ENCODE results near the gene BRINP1.

Gene BRINP1, protein sequence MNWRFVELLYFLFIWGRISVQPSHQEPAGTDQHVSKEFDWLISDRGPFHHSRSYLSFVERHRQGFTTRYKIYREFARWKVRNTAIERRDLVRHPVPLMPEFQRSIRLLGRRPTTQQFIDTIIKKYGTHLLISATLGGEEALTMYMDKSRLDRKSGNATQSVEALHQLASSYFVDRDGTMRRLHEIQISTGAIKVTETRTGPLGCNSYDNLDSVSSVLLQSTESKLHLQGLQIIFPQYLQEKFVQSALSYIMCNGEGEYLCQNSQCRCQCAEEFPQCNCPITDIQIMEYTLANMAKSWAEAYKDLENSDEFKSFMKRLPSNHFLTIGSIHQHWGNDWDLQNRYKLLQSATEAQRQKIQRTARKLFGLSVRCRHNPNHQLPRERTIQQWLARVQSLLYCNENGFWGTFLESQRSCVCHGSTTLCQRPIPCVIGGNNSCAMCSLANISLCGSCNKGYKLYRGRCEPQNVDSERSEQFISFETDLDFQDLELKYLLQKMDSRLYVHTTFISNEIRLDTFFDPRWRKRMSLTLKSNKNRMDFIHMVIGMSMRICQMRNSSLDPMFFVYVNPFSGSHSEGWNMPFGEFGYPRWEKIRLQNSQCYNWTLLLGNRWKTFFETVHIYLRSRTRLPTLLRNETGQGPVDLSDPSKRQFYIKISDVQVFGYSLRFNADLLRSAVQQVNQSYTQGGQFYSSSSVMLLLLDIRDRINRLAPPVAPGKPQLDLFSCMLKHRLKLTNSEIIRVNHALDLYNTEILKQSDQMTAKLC

DNA sequence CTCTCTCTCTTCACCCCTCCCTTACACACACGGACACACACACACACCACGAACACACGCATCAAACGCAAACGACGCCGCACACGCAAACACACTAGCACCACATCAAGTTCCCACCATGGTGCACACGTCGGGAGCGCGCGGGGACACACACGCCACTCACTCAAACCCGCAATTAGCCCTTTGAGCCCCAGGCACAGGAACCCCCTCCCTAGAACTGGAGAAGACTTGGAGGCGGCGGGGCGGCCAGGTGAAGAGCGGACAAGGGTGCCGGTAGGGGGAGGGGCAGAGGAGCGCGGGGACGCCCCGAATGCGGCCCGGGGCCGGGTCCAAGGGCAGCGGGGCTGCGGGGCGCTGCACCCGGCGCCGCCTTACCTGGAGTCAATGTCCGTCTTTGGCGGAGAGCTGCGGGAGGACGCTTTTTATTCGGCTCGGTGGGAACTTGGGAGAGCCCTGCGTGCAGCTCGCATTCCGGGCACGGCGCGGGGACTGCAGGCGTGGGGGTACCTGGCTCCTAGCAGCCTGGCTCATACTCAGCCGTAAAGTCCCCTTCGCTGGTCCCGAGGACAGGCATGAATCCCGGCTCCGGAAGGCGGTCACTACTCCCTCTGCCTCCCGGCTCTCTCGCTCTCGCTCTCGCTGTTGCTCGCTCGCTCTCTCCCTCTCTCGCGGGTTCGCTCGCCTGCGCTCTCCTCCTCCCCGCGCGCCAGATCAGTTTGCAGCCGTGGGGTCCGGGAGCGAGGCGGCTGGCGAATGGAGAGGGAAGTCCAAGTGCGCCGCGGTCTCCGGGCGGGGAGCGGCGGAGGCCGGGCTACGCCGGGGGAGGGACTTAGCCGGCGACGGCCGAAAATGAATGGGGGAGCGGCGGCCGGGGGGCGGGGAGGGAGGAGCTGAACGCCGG, at the start of gene BRINP1:
Gene BRINP1 (minus strand): TSS at position 755 of the 901 bp plus-strand sequence. CDS start 56,080 bp downstream, outside the sequence.
- no peak for DNase-seq

DNA sequence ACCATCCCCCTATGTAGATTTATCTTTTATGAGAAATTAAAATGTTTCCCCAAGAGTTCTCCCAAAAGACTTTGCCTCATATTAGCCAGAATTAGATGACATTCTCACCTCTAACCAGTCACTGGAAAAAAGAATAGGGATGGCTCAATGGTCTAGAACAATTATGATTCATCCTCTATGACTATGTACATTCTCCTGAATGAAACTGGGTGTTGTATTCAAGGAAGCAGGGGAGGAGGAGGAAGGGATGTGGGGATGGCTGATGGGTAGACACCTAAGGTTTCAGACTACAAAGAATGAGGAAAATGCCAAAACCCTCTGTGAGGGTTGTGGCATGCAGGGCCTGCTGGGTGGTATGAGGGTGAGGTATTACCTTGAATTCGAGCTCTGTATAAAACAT, 49.5 kb upstream of the BRINP1 start:
- DNase-seq, result no peak

GRCh38 chr9:119416793-119417192, 47.6 kb upstream of the BRINP1 start:
- no peak for DNase-seq

DNA sequence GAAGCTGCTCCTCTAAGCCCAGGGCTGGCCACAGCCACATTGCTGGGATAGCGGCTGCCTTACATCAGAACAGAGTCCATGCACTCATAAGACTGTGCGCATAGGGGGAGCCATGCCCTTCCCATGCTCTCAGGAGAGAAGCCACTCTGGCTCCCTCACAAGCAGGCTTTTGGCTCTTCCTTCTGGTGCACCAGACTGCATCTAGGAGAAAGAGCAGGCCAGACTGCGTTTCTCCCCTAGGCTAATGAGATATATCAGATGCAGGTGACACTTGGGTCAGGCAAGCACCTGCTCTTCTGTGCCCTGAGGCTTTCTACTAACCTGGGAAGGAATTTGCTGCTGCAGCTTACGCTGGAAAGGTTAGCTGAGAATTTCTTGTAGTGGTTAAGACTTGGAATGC, 43.2 kb upstream of the BRINP1 start:
- no peak for DNase-seq

- no peak for DNase-seq
Observed at GRCh38 chr9:119409552-119409951, 40.3 kb upstream of the BRINP1 start.

DNA sequence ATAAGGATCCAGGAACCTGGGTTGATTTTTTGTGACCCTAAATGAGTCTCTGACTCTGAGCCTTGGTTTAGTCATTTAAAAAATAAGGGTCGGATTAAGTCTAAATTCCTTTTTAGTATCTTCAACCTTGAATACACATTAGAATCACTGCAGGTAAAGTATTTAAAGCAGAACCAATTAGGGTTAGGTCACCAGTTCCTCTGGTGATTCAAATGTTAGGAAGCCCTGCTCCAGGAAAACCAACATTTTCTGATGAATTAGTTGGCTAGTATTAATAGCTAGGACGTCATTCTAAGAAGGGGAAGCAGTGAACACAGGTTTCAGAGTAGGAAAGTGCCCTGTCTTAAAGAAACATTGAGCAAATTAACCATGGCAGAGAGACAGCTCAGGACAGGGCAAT, 31.4 kb upstream of the BRINP1 start:
- no peak for DNase-seq

- DNase-seq, result no peak
Observed at GRCh38 chr9:119398350-119398749, 29.1 kb upstream of the BRINP1 start.

- DNase-seq, result no peak
Observed at GRCh38 chr9:119391878-119392277, 22.6 kb upstream of the BRINP1 start.

DNA sequence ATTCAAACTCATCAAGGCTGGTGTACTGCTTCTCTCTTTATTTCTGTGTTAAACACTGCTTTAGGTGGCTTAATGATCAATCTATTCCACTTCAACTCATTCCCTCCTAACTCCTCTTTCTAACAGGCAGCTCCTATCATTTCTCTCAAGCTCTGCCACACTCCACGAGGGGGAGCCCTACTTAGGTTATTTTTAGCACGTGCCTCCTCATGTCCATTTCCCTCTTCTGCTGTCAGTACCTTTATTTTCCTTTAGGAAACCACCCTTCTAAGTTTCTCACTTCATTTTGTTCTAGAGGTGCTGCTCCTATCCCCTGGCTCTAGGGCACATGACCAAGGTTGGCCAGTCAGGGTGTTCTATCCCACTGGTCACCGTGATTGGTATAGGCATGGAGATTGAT, 6.7 kb upstream of the BRINP1 start:
- no peak for DNase-seq

GRCh38 chr9:119372951-119373350, 3.7 kb upstream of the BRINP1 start:
- no peak for DNase-seq

GRCh38 chr9:119370816-119371215, 1.6 kb upstream of the BRINP1 start:
- no peak for DNase-seq

- no peak for DNase-seq
Observed at GRCh38 chr9:119369680-119370366, 588 bp upstream of the BRINP1 start.

GRCh38 chr9:119368179-119368578, 1.1 kb downstream of the BRINP1 start:
- no peak for DNase-seq

DNA sequence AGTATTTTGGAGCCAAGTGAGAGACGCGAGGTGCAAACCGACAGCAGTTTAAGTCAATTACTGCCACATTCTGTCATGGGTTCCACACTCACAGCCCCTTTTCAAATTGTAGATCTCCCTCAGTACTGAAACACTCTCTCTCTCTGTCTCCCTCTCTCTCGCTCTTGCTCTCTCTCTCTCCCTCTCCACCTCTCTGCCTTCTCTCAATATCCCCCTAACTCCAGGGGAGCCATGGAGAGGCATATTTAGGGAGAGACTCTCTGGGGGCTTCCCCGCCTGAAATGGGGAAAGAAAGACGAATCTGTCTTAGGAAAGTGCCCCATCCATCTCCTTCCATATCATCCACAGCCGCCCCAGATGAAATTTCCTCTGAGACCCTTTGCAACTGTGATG, 1.6 kb downstream of the BRINP1 start:
- DNase-seq, result no peak

GRCh38 chr9:119366909-119367682, 2.1 kb downstream of the BRINP1 start:
- no peak for DNase-seq

GRCh38 chr9:119365291-119366027, 3.8 kb downstream of the BRINP1 start:
- no peak for DNase-seq

DNA sequence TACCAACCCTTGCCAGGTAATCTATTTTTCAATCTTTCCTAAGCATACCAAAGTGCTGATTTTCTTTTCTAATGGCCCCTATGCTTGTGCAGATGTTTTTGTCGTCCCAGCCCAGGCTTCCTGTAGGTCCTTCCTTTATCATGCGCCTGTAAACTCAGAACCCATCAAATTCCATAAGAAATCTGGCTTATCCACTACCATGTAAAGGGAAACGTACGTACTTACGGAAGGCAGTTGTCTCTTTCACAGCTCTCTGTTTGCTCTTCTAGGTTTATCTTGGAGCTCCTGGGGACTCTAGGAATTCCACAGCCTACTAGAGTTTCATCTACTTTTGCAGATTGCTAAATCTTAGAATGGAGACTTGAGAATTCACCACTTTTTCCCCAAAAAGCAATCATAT, 9.0 kb downstream of the BRINP1 start:
- no peak for DNase-seq

DNA sequence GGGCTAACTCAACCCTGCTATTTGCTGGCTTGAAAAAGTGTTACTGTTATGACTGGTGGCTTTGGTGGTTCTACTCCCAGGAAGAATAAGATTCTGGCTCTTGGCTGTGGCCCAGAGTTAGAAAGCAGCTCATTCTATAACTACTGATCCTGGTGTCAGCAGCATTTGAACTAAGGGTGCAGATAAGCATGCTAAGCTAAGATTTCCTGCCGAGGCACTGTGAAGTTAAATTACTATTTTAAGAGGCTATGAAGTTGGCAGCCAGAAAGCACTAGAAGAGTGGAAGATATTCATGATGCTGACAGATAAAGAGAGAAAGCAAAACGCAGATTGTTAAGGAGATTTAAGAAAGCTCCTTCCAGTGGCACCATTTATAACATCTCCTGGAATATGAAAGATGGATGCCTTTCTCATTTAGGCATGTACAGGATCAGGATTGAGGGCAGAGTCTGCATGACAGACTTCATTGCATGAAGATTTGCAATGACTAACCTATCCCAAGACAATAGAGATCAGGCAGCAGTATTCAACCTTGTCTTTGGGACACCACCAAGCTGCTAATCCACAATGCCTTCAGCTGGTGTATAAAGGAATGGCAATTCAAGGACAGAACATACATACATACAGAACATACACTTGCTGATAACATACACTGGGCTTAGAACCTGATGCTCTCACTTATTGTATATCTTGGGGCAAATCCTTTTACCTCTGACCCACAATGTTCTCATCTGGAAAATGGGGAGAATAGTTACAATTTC, 11.7 kb downstream of the BRINP1 start:
- DNase-seq, result no peak

DNA sequence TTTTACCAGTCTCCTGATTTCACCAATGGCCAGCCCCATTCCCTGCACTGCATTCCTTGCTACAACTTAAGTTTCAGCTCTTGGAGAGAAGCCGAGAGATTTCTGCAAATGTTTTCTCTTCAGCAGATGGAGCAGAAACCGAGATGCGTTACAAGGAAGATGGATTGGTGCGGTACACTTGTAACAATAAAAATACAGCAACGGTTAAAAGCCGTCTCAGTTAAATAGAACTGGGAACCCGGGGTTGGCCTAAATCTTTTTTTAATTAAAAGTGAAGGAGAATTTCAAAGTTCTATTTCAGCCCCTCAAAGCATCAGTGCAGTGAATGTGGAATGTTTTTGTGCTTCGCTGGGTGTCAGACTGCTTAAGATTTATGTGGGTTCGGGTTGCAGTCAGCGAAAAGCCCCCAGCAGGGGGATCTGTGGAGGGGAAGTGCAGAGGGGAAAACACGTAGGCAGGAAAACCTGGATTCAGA, 19.8 kb downstream of the BRINP1 start:
- no peak for DNase-seq
